HG02884 (cell line): ENCODE results near the gene CCDC30.

ENCODE experiments used
- ATAC-seq: cut with Tn5 transposase; IDR thresholded peaks from one replicate; pipeline ENCODE4 v1.9.1; 2021; ENCODE audit warnings: mild to moderate bottlenecking, moderate library complexity; ENCODE audit not compliant: unreplicated experiment

Gene CCDC30

GRCh38 chr1:42462828-42463763 lies at the start of gene CCDC30:
CCDC30 (plus strand) TSS chr1:42463286; CDS start chr1:42480552, 17,266 bp downstream.
- peak; percentile 97 for ATAC-seq

DNA sequence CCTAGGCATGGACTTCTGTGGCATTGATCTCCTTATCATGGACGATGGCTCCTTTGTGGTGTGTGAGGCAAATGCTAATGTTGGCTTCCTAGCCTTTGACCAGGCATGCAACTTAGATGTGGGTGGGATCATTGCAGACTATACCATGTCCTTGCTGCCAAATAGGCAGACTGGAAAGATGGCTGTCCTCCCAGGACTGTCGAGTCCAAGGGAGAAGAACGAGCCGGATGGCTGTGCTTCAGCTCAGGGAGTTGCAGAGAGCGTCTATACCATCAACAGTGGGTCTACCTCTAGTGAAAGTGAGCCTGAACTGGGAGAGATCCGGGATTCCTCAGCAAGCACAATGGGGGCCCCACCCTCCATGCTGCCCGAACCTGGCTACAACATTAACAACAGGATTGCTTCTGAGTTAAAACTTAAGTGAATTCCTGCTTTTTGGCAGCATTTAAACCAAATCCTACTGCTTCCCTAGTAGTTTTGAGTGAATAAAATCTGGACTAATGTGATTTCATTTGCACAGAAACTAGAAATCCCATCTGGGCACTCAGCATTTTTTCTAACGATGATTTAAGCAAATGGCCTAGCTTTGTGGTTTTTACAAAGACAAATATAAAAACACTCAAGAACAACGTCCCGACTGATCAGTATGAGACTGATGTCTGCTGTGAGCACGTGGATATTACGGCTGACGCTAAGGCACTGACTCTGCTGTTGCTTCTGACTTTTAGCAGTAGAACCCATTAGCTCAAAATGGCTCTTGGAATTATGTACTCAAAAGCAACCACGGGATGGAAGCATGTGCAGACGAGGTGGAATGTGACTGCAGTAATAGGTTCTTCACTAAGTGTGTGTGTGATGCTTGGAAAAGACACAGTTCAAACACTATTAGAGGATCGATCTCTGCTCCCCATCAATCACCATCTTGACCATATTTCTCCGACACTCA lies 48.3 kb upstream of the CCDC30 start:
- no peak for ATAC-seq

DNA sequence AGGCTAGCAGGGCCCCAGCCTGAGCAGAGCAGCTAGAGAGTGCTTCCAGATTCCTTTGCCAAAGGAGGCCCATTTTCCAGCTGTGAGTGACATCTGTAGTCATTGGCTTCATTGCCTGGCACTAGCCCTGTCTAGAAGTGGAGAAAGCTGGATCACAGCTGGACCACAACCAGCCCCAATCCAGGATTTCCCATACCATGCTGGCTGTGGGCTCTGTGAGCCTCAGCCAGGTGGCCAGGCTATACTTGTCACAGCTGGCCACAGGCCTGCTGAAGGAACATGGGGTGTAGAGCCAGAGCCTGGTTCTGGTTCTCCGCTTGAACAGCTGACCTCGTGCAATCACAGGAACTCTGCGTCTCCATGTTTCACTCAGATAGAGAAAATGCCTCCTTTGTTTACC lies 45.9 kb upstream of the CCDC30 start:
- no peak for ATAC-seq

- ATAC-seq: no peak
Measured at GRCh38 chr1:42418516-42418915, 44.6 kb upstream of the CCDC30 start.

GRCh38 chr1:42419126-42419821 lies 43.8 kb upstream of the CCDC30 start:
- no peak for ATAC-seq

DNA sequence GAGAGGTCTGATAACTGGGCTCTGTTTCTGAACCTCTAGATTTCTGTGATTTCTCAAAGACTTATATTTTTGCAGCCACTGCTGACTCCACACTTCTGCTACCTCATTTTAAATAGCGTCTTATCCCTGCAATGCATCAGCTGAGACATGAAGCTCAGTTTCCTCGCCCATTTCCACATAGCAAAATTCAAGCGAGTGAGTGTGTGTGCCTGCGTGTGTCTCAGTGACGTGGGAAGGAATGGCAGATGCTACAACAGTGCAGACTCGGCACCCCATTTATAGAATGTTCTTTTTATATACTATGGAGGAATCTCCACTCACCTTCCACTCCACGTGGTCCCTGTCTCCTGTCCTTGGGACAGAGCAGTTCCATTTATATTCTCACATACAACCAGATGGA lies 43.0 kb upstream of the CCDC30 start:
- no peak for ATAC-seq

- ATAC-seq: no peak
Measured at GRCh38 chr1:42420911-42421585, 42.0 kb upstream of the CCDC30 start.

GRCh38 chr1:42422737-42423136 lies 40.3 kb upstream of the CCDC30 start:
- ATAC-seq: no peak

- no peak for ATAC-seq
Measured at GRCh38 chr1:42423681-42424080, 39.4 kb upstream of the CCDC30 start.

GRCh38 chr1:42424201-42424600 lies 38.9 kb upstream of the CCDC30 start:
- no peak for ATAC-seq

DNA sequence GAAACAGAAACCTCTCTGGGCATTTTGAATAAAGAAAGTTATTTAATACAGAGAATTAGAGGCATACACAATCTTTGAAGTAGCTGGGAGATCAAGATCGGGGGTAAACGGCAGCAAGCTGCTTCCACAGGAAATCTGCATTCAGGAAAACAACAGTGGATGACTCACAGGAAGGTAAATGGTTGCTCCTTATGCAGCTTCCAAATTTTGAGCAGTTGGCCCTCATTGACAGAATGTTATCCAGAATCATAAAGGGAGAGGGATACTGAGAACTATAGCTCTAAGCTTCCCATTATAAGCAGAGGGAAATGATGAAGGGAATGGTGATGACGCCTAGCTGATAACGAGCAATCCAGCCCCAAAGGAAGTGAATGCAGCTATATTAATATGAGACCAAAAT lies 35.8 kb upstream of the CCDC30 start:
- ATAC-seq: no peak

GRCh38 chr1:42429603-42430002 lies 33.5 kb upstream of the CCDC30 start:
- ATAC-seq: no peak

DNA sequence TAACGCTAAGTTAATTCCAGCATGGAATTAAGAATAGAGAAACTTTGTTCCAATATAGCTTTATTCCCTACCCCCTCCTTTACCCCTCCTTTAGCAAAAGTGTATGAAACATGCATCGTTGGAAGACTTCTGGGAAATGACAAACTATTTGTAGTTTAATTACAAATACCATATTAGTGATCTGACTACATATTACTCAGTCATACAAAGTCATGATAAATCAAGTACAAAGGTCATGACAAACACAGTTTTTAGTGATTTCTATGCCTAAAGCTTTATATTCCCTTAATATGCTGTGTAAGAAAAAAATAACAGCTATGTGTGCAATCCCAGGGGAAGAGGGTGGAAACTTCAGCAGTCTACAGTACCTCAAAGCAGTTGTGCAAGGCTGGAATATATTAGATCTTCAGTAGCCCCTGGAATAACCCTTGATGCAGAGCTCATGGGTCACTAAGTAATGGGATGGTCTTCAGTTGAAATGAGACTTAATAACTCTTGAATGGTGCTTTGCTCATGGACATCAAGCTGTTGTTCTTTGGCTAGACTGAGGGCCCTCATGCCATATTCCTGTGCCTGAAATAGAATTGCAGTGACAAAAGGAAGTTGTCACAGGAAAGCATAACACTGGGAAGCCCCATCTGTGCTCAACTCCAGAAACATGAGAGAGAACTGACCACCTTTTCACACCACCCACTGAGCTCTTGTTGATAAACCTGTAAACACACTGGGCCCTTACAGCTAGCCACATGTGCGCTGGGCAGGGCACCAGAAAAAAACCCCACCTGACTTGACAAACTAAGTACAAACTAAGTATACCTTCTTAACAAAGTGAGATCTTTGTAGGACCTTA lies 32.6 kb upstream of the CCDC30 start:
- ATAC-seq: no peak

- ATAC-seq: no peak
Measured at GRCh38 chr1:42431514-42431913, 31.6 kb upstream of the CCDC30 start.

DNA sequence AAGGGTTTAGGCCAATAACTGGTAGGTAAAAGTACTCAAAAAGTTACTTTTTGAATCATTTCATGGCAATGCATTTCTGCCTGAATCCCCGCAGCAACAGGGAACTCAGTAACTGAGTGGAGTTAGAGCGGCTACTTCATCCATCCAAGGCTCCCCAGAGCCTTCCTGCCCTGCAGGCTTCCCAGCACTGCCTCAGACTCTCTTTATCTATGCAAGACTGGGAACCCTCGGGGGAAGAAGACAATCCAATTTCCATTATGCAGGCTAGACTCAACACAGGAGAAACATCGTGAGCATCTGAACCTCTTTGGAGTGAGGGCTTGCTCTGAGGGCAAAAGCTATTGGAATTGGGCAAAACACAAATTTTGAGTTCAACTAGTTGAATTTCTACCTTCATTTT lies 30.4 kb upstream of the CCDC30 start:
- ATAC-seq: no peak

DNA sequence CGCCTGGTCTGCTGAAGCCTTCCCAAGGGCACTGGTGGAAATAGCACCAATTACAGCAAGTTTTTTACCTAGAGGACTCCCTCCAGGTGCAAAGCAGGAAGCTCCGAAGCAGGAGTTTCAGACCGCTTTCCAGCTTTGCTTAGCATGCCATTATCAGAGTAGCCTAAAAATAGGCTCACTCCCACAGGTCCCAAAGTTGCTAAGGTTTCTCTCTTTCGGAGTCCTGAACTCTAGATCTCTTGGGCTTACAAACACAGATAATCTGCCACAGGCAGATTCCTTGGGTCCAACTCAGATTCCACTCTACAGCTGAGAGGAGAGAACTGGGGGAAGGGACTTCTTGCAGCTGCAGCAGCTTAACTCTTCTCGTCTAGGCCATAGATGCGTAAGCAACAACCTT lies 29.7 kb upstream of the CCDC30 start:
- no peak for ATAC-seq

DNA sequence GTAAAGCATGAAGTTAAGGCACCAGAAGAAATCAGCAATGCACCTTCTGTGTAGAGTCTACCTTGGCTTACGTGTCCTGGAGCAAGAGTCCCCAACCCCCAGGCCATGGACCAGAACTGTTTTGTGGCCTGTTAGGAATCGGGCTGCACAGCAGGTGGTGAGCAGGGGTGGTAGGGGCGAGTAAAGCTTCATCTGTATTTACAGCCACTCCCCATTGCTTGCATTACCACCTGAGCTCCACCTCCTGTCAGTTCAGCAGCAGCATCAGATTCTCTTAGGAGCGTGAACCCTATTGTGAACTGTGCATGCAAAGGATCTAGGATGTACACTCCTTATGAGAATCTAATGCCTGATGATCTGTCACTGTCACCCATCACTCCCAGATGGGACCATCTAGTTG lies 28.7 kb upstream of the CCDC30 start:
- no peak for ATAC-seq

DNA sequence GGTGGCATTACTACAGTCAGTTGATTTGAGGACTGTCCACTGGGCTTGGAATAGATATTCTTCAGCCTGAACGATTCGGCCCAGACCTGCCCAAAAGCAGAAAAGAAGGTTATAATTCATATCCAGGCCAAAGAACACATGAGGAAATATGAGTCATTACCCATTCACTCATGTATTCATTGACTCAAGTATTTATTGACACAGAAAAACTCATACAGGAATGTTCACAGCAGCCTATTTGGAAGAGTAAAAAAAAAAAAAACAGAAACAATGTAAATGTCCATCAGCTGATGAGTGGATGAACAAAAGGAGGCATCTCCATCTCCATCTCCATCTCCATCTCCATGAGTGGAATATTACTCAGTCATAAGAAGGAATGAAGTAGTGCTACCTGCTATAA lies 23.1 kb upstream of the CCDC30 start:
- ATAC-seq: no peak

DNA sequence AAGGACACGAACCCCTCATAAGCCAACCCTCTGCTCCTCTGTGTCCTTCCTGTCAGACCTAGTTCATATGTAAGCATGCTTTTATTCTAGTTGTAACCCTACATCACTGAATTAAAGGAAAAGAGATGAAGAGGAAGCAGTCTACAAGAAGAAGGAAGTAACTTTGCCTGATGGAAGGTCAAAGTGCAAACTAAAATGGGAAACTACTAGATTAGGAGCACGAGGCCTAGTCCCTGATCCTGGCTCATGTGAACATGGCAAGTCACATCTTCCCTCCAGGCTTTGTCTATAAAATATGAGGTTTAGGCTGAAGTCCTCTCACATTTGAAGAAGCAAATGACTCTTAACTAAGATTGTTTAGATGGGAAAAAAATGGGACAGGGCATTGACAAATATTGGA lies 20.4 kb upstream of the CCDC30 start:
- ATAC-seq: no peak

DNA sequence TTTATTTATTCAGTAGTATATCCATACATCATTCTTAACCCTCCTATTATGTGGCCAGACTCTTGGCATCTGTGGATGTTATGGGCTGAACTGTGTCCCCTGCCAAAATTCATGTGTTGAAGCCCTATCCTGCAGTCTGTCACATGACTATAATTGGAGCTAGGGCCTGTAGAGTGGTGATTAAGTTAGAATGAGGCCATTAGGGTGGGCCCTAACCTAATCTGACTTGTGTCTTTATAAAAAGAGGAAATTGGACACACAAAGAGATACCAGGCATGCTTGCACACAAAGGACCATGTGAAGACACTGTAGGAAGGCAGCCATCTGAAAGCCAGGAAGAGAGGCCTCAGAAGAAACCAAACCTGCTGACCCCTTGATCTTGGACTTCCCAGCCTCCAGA lies 13.8 kb upstream of the CCDC30 start:
- ATAC-seq: no peak
